ENCODE results near the gene WIPF1.

GRCh38 chr2:174608866-174609214 lies 11.2 kb upstream of the WIPF1 start:
- TF ChIP-seq EZH2 (IDR thresholded peaks at IDR 0.05): no peak
- TF ChIP-seq POLR2AphosphoS5 (IDR thresholded peaks at IDR 0.05; ENCODE audit: borderline replicate concordance, low read depth, low read length): no peak
- no peak for TF ChIP-seq FOXP2 (optimal IDR thresholded peaks at IDR 0.05; ENCODE audit: control extremely low read depth, extremely low read length, insufficient read depth)

Measured in SK-N-MC (cell line).